Neural progenitor cell (in vitro differentiated cells): Measurements from ENCODE around the gene SLC6A15. TPM values are rescaled to one million over a fixed set of nuclear protein-coding genes. Genes with fewer than 3 reads are reported as not detected.

Source experiments
- DNase-seq: peaks from one replicate; pipeline ENCODE4 v3.0.0-alpha.2; 2016; ENCODE audit warnings: low spot score
- H2AFZ ChIP-seq: fragments of 200-600 bp; sonication (generic); replicated peaks from 2 replicates; pipeline ENCODE4 v1.6.1; 2016; ENCODE audit warnings: antibody characterized with exemption
- H3F3A ChIP-seq: fragments of 200-600 bp; sonication (generic); 2 replicates; pipeline ENCODE4 v1.6.1; 2016; ENCODE audit warnings: antibody characterized with exemption, low read depth
- H3K27ac ChIP-seq: fragments of 200-600 bp; sonication (generic); 2 replicates; pipeline ENCODE4 v1.5.1; 2016; ENCODE audit warnings: mild to moderate bottlenecking
- H3K27me3 ChIP-seq: fragments of 200-600 bp; sonication (generic); 2 replicates; pipeline ENCODE4 v1.6.1; 2016; ENCODE audit warnings: mild to moderate bottlenecking, moderate library complexity
- H3K36me3 ChIP-seq: fragments of 200-600 bp; sonication (generic); 2 replicates; pipeline ENCODE4 v1.5.1; 2016
- H3K4me1 ChIP-seq: fragments of 200-600 bp; sonication (generic); 2 replicates; pipeline ENCODE4 v1.6.1; 2016; ENCODE audit warnings: mixed run types
- H3K4me2 ChIP-seq: fragments of 200-600 bp; sonication (generic); 2 replicates; pipeline ENCODE4 v1.6.1; 2016
- H3K4me3 ChIP-seq: fragments of 200-600 bp; sonication (generic); 2 replicates; pipeline ENCODE4 v1.5.1; 2016
- H3K79me2 ChIP-seq: fragments of 200-600 bp; sonication (generic); 2 replicates; pipeline ENCODE4 v1.6.1; 2016; ENCODE audit warnings: low read depth
- H3K9ac ChIP-seq: fragments of 200-600 bp; sonication (generic); 2 replicates; pipeline ENCODE4 v1.6.1; 2016
- H3K9me3 ChIP-seq: fragments of 200-600 bp; sonication (generic); 2 replicates; pipeline ENCODE4 v1.5.1; 2016; ENCODE audit warnings: low read depth
- H4K20me1 ChIP-seq: fragments of 200-600 bp; sonication (generic); 2 replicates; pipeline ENCODE4 v1.6.1; 2016; ENCODE audit warnings: low read depth
- H3K27ac Mint-ChIP-seq: 3 replicates; pipeline ENCODE4 v1.8.0; 2021; ENCODE audit warnings: mixed read lengths
- H3K27me3 Mint-ChIP-seq: 2 replicates; pipeline ENCODE4 v1.8.0; 2022; ENCODE audit warnings: low read depth, mild to moderate bottlenecking, inconsistent platforms, moderate library complexity, mixed read lengths; ENCODE audit not compliant: insufficient read depth
- H3K36me3 Mint-ChIP-seq: 3 replicates; pipeline ENCODE4 v1.8.0; 2021; ENCODE audit warnings: mixed read lengths
- H3K4me1 Mint-ChIP-seq: 3 replicates; pipeline ENCODE4 v1.8.0; 2021; ENCODE audit warnings: mixed read lengths
- H3K4me3 Mint-ChIP-seq: 3 replicates; pipeline ENCODE4 v1.8.0; 2021; ENCODE audit warnings: mild to moderate bottlenecking, moderate library complexity, mixed read lengths
- H3K9me3 Mint-ChIP-seq: 3 replicates; pipeline ENCODE4 v1.8.0; 2020; ENCODE audit warnings: mixed read lengths
- EZH2 ChIP-seq: fragments of 200-600 bp; sonication (generic); IDR thresholded peaks from 2 replicates; pipeline ENCODE4 v1.6.1; 2017; ENCODE audit warnings: antibody characterized with exemption, mild to moderate bottlenecking, moderate library complexity
- EZH2phosphoT487 ChIP-seq: fragments of 200-600 bp; sonication (generic); IDR thresholded peaks from 2 replicates; pipeline ENCODE4 v1.6.1; 2017; ENCODE audit warnings: antibody characterized with exemption
- total RNA-seq: library from RNA; depleted of rRNA; stranded (reverse); fragments of >200 nt; gene quantifications from 2 replicates; pipeline ENCODE4 v1.2.3, GENCODE V29; 2015; ENCODE audit warnings: low replicate concordance
- TF ChIP-seq, protein P1 (sequence below): fragments of 200-600 bp; sonication (generic); IDR thresholded peaks from 2 replicates; pipeline ENCODE4 v1.5.1; 2017; ENCODE audit warnings: antibody characterized with exemption, mild to moderate bottlenecking

The SLC6A15 gene
- total RNA-seq, 1 donor from 2014 or later, result 25.4 TPM

DNA sequence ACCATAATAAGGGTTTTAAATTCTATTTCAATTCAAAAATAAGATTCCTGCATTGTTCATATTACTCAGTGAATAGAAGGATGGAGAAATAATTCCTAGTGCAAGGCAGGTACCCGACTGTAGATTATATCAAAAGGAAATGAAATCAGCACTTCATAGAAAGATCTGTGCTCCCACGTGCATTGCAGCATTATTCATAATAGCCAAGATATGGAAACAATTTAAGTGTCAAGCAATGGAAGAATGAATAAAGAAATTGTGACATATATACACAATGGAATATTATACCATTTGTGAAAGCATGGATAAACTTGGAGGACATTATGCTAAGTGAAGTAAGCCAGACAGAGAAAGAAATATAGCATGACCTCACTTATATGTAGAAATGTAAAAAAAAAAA lies 53.8 kb downstream of the SLC6A15 start:
- no peak overlapping the region for H3K27ac Mint-ChIP-seq
- H3K27me3 Mint-ChIP-seq, result no peaks in the 10 kb centered on the region
- TF ChIP-seq EZH2phosphoT487, result no peak
- H3K4me3 Mint-ChIP-seq, result no peak overlapping the region
- H3K4me1 Mint-ChIP-seq, result peaks cover 4% of the 10 kb centered on the region
- Histone ChIP-seq H3K27ac (no peak overlapping the region), H3K9ac (no peak overlapping the region), H3K4me3 (no peak overlapping the region), H3K4me2 (no peak overlapping the region), H3K27me3 (no peaks in the 10 kb centered on the region), H3K36me3 (no peaks in the 10 kb centered on the region), H3F3A (no peaks in the 10 kb centered on the region), H2AFZ (no peak overlapping the region), H4K20me1 (no peaks in the 10 kb centered on the region), H3K79me2 (no peaks in the 10 kb centered on the region), H3K9me3 (no peaks in the 10 kb centered on the region), H3K4me1 (no peaks in the 10 kb centered on the region)
- no peaks in the 10 kb centered on the region for H3K9me3 Mint-ChIP-seq
- no peak for DNase-seq
- H3K36me3 Mint-ChIP-seq, result no peaks in the 10 kb centered on the region

DNA sequence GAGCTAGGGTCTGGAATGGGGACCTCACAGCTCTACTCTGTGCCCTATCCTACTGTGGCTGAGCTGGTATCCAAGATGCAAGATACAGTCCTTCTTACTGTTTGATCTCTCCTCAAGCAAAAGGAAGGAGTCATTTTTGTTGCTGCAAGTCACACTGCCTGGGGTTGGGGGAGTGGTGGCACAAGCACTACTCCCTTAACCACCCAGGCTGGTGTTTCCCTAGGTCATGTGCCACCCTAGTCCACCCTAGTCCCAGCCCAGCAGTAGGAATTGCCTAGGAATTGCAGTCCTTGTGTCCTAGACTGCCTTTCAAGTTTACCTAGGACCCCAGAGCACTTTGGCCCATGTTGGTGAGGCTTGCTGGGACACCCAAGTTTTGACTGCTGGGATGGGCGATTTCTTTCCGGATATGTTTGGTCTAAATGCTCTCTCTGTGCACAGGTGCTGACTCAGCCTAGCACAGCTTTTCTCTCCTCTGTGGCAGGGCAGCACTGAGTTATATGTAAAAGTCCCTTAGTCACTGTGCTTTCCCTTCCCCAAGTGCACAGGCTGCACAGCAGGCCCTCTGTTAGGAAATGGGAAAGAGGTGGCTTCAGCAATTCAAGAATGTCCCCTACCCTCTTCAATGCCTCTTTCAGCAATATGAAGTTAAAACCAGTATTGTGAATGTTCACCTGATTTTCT lies 54.9 kb downstream of the SLC6A15 start:
- H3K27ac Mint-ChIP-seq, result no peak overlapping the region
- no peaks in the 10 kb centered on the region for H3F3A ChIP-seq
- H3K27ac ChIP-seq, result no peak overlapping the region
- H3K27me3 ChIP-seq, result no peaks in the 10 kb centered on the region
- no peak overlapping the region for H3K4me2 ChIP-seq
- H3K4me3 ChIP-seq, result no peak overlapping the region
- no peaks in the 10 kb centered on the region for H3K79me2 ChIP-seq
- peaks cover 4% of the 10 kb centered on the region for H3K4me1 Mint-ChIP-seq
- no peak overlapping the region for H2AFZ ChIP-seq
- no peaks in the 10 kb centered on the region for H3K9me3 Mint-ChIP-seq
- H3K9ac ChIP-seq, result no peak overlapping the region
- no peaks in the 10 kb centered on the region for H3K4me1 ChIP-seq
- no peak overlapping the region for H3K4me3 Mint-ChIP-seq
- H3K27me3 Mint-ChIP-seq, result no peaks in the 10 kb centered on the region
- H4K20me1 ChIP-seq, result no peaks in the 10 kb centered on the region
- DNase-seq, result no peak
- H3K36me3 ChIP-seq, result no peaks in the 10 kb centered on the region
- no peaks in the 10 kb centered on the region for H3K36me3 Mint-ChIP-seq
- TF ChIP-seq EZH2phosphoT487 (no peak), EZH2 (no peak)
- TF ChIP-seq, protein P1, sequence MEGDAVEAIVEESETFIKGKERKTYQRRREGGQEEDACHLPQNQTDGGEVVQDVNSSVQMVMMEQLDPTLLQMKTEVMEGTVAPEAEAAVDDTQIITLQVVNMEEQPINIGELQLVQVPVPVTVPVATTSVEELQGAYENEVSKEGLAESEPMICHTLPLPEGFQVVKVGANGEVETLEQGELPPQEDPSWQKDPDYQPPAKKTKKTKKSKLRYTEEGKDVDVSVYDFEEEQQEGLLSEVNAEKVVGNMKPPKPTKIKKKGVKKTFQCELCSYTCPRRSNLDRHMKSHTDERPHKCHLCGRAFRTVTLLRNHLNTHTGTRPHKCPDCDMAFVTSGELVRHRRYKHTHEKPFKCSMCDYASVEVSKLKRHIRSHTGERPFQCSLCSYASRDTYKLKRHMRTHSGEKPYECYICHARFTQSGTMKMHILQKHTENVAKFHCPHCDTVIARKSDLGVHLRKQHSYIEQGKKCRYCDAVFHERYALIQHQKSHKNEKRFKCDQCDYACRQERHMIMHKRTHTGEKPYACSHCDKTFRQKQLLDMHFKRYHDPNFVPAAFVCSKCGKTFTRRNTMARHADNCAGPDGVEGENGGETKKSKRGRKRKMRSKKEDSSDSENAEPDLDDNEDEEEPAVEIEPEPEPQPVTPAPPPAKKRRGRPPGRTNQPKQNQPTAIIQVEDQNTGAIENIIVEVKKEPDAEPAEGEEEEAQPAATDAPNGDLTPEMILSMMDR, result no peak
- no peaks in the 10 kb centered on the region for H3K9me3 ChIP-seq

DNA sequence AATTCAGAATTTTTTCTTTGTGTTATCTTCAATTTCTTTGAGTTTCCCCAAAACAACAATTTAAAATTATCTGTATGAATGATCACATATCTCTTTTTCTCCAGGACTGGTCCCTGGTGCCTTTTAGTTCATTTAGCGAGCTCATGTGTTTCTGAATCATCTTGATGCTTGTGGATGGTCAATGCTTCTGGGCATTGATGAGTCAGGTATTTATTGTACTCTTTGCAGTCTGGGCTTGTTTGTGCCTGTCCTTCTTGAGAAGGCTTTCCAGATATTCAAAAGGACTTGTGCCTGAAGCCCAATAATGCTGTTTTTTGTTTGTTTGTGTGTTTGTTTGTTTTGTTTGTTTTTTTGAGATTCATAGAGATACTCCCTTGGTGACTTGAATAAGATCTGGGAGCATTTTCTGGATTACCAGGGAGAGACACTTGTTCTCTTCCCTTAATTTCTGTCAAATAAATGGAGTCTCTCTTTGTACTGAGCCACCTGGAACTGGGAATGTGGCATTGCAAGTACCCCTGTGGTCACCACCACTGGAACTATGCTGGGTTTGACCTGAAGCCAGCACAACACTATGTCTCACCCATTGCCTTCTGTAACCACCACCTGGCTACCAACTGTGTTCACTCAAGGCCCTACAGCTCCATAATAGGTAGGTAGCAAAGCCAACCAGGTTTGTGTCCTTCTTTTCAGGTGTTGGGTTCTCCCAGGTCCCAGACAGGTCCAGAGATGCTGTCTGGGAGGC lies 56.3 kb downstream of the SLC6A15 start:
- Mint-ChIP-seq H3K36me3 (no peaks in the 10 kb centered on the region), H3K27me3 (no peaks in the 10 kb centered on the region), H3K27ac (no peak overlapping the region), H3K4me3 (no peak overlapping the region), H3K4me1 (peaks cover 4% of the 10 kb centered on the region), H3K9me3 (no peaks in the 10 kb centered on the region)
- no peaks in the 10 kb centered on the region for H3F3A ChIP-seq
- H3K4me3 ChIP-seq, result no peak overlapping the region
- H4K20me1 ChIP-seq, result no peaks in the 10 kb centered on the region
- H3K4me2 ChIP-seq, result no peak overlapping the region
- no peaks in the 10 kb centered on the region for H3K79me2 ChIP-seq
- no peak overlapping the region for H3K9ac ChIP-seq
- TF ChIP-seq EZH2 (no peak), EZH2phosphoT487 (no peak)
- TF ChIP-seq, protein P1, result no peak
- no peak overlapping the region for H3K27ac ChIP-seq
- H3K36me3 ChIP-seq, result no peaks in the 10 kb centered on the region
- no peak for DNase-seq
- H3K9me3 ChIP-seq, result no peaks in the 10 kb centered on the region
- H3K27me3 ChIP-seq, result no peaks in the 10 kb centered on the region
- H3K4me1 ChIP-seq, result no peaks in the 10 kb centered on the region
- no peak overlapping the region for H2AFZ ChIP-seq
